D721Med (cell line): ENCODE results near the gene HMGA1.
A peak's percentile ranks its signal among the peaks of the same experiment; 100 is the strongest.

ENCODE experiments used
- DNase-seq: peaks from one replicate; pipeline ENCODE4 v3.0.0; 2011; ENCODE audit warnings: low spot score; ENCODE audit not compliant: insufficient read length
- FAIRE-seq: peaks from 2 replicates; lab custom pipeline; 2011; peaks lifted over from hg19 to GRCh38; lab: Jason Lieb, UNC
- TF ChIP-seq, protein P1 (sequence below): IDR thresholded peaks from 2 replicates; pipeline ENCODE4 v1.5.1; 2012; ENCODE audit warnings: mild to moderate bottlenecking, control low read depth; ENCODE audit not compliant: insufficient read depth; ENCODE audit errors: missing control alignments

Gene HMGA1

DNA sequence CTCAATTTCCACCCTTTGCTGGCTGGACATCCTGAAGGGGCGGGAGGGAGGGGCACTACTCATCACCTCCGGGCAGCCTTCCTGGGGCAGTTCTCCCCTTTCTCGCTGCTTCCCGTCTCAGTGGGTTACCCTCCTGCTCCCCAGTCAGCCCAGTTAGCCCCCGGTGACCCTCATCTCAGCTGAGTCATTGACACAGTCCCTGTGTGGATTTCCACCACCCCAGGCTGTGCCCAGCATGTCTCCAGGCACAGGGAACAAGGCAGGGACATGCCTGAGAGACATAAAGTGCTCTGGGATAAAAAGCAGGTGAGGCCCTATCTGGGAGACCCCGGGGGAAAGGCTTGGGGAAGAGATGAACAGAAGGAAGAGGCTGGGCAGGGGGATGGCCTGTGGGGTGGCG is 29.9 kb upstream of the HMGA1 start:
- TF ChIP-seq, protein P1, sequence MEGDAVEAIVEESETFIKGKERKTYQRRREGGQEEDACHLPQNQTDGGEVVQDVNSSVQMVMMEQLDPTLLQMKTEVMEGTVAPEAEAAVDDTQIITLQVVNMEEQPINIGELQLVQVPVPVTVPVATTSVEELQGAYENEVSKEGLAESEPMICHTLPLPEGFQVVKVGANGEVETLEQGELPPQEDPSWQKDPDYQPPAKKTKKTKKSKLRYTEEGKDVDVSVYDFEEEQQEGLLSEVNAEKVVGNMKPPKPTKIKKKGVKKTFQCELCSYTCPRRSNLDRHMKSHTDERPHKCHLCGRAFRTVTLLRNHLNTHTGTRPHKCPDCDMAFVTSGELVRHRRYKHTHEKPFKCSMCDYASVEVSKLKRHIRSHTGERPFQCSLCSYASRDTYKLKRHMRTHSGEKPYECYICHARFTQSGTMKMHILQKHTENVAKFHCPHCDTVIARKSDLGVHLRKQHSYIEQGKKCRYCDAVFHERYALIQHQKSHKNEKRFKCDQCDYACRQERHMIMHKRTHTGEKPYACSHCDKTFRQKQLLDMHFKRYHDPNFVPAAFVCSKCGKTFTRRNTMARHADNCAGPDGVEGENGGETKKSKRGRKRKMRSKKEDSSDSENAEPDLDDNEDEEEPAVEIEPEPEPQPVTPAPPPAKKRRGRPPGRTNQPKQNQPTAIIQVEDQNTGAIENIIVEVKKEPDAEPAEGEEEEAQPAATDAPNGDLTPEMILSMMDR = no peak
- no peak for DNase-seq
- no peak for FAIRE-seq

DNA sequence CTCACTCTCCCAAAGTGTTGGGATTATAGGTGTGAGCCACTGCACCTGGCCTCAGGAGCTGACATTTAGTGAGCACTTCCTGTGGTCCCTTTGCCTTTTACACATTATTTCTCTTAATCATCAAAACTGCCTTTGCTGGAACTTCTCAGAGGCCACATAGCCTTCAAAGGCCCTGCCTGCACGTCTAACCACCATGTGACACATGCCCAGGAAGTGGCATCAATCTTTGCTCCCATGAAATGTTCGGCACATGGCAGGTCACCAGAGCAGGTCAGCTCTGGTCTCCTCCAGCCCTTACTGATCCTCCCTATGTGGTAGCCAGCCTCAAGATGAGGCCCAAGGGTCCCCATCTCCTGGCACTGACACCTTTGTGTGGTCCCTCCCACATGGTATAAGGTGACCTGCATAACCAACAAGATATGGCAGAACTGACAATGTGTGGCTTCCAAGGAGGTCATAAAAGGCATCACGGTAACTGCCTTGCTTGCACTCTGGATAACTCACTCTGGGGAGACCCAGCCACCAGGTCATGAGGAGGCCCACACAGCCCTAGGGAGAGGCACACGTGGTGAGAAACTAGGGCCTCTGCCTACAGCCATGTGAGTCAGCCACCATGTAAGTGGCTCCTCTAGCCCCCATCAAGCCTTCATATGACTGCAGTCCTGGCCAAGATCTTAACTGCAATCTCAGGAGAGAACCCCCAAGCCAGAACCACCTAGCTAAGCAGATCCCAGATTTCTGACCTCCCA is 28.8 kb upstream of the HMGA1 start:
- DNase-seq (no peak), FAIRE-seq (no peak)
- TF ChIP-seq, protein P1 = no peak

DNA sequence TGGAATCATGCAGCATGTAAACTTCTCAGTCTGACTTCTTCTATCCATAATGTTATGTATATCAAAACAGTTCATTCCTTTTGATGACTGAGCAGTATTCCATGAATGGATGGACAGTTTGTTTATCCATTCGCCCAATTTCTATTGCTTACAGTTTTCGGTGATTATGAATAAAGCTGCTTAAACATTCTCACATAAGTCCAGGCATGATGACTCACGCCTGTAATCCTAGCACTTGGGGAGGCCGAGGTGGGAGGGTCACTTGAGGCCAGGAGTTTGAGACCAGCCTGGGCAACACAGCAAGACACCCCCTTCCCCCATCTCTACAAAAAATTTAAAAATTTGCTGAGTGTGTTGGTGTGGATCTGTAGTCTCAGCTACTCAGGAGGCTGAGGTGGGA is 22.9 kb upstream of the HMGA1 start:
- TF ChIP-seq, protein P1 = no peak
- FAIRE-seq = peak; percentile 35
- DNase-seq = no peak

- TF ChIP-seq, protein P1 = no peak
- FAIRE-seq = no peak
- no peak for DNase-seq
These were observed 18.0 kb upstream of the HMGA1 start for GRCh38 chr6:34218691-34219090.

DNA sequence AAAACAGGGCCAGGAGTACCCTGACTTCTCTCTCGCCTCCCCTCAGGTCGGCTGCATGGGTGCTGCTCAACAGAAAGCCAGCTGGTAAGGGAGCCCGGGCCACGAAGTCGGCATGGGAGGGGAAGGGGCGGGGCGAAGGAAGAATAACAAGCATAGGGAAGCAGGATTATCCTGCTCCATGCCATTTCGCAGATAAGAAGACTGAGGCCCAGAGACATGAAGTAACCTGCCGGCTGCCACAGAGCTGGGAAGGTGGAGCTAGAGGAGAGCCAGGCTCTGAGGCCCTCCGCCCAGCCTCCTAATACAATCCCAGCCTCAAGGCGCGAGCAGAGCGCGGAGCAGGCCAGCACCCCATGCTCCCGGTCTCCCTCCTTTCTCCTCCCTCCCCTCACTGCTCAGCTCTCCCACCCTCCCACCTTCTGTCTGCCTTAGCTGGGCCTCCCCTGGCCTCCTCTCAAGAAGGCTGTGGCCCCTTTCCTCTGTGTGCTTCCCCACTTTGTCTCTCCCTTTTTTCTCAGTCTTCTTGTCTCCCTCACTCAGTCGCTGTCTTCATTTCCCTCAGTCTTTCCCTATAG is 13.2 kb upstream of the HMGA1 start:
- TF ChIP-seq, protein P1 = no peak
- no peak for DNase-seq
- FAIRE-seq = no peak

DNA sequence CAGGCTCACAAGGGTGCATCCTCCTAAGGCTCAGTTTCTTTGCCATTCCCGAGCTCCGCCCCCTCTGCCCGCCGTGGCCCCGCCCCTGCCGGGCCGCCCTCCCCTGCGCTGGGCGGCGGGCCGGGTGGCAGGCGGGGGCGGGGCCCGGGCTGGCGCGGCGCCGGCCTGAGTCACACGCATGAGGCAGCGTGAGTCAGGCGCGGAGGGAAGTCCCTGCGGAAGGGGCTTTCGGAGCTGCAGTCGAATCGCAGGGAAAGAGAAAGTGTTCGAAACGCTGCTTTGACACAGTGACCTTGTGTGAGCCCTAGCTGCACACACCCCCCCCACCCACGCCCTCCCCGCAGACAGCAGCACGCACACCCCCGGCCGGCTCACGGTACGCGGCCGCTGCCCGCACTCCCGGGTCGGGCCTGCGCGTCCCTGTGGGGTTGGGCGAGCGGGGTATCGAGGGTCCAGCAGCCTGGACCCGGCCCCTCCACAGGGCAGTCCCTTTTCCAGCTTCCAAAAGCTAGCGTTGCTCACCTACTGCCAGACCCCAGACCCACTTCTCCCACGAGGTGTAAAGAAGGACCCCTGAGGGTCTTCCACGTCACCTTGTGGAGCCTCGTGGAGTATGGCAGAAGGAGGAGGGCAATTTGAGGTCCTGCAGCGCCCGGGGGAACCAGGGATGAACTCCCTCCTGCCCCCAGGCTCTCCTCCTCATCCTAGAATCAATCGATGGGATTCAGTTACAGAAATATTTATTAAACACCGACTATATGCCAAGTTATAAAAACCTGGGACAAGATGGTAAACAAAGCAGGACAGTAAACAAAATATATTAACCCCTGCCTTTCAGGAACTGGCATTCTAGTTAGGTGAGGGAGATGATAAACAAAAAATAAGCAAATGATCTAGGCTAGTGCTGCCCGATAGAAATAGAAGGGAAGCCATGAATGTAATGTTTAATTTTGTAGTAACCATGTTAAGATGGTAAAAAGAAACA is 12.4 kb upstream of the HMGA1 start:
- DNase-seq = peak; percentile 95
- no peak for FAIRE-seq
- TF ChIP-seq, protein P1 = no peak
